Activated naive CD8-positive, alpha-beta T cell treated with anti-CD3 and anti-CD28 coated beads, Interleukin-2, amount 50 U/mL, for 24 hours (primary cell): ENCODE data around the gene STUB1.

Experiments
- ATAC-seq: fragments of 150-1000 bp; cut with Tn5 transposase; one replicate; pipeline ENCODE4 v1.10.0; 2021
- DNase-seq: peaks from one replicate; pipeline ENCODE4 v3.0.0; 2021
- H3K27ac Mint-ChIP-seq: one replicate; pipeline ENCODE4 v1.8.0; 2021; ENCODE audit warnings: mild to moderate bottlenecking, mixed read lengths
- H3K27me3 Mint-ChIP-seq: one replicate; pipeline ENCODE4 v1.8.0; 2021; ENCODE audit warnings: mixed read lengths
- H3K36me3 Mint-ChIP-seq: one replicate; pipeline ENCODE4 v1.8.0; 2021; ENCODE audit warnings: low read depth, mixed read lengths
- H3K4me1 Mint-ChIP-seq: one replicate; pipeline ENCODE4 v1.8.0; 2021; ENCODE audit warnings: mixed read lengths
- H3K4me3 Mint-ChIP-seq: one replicate; pipeline ENCODE4 v1.8.0; 2021; ENCODE audit warnings: mild to moderate bottlenecking, moderate library complexity, mixed read lengths
- H3K9me3 Mint-ChIP-seq: one replicate; pipeline ENCODE4 v1.8.0; 2021; ENCODE audit warnings: mixed read lengths

Gene STUB1

DNA sequence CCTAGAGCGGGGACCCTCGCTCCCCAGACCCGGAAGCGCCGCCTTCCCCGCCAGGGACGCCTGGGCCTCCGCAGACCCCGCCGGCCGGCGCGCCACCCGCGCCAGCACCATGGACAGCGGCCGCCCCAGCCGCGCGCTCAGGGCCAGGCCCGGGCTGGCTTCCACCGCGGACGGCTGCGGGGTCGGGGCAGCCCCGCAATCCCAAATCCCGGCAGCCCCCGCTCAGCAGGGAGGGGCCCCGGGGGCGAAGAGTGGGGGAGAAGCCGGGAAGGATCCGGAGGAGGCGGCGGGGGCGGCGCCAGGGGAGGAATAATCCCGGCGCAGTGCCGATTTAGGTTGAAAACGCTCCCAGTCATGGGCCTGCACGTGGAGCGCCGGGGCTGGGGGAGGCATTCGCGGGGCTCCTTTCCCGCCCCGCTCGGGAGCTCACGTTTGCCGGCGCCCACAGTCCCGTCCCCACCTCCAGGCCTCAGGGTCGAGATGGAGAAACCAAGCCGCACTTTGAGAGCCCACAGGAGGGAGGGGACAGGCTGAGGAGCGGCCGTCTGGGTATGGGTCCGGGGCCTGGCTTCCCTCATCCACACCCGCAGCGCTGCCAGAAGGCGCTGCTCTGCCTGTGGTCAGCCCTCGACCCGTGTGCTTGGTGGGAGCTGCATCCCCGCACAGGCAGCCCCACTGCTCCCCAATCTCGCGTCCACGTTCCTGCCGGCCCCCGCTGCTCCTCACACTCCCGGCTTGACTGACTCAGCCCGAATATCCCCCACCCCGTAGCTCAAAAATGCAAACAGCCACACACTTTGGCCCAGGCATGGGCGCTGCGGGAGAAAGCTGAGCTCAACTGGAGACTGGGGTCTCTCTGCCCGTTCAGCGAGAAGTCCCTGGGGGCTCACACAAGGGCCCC, 20.7 kb downstream of the STUB1 start:
- peak; percentile 59 for DNase-seq
- Mint-ChIP-seq H3K4me3 (no peak overlapping the region), H3K9me3 (no peaks in the 10 kb centered on the region), H3K4me1 (no peaks in the 10 kb centered on the region), H3K27ac (no peak overlapping the region), H3K27me3 (peaks cover 26% of the 10 kb centered on the region), H3K36me3 (no peaks in the 10 kb centered on the region)
- ATAC-seq, result no peak

DNA sequence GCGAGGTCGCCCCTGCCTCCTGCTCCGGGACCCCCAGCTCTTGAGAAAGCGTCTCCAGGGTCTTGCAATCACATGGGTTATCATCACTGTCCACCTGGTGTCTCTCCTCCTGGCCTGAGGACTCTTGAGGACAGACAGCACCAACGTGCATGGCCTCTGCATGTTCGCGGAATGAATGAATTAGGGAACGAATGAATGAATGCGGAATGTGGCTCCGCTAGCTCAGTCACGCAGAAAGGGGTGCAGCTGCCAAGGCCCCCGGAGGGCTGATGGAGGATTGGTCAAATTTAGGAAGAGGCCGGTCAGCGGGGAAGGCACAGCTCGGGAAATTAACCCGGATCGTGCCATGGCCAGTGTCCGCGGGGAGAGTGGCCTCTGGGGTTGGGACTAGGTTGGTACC, 22.1 kb downstream of the STUB1 start:
- no peak overlapping the region for H3K4me3 Mint-ChIP-seq
- peaks cover 2% of the 10 kb centered on the region for H3K4me1 Mint-ChIP-seq
- ATAC-seq (no peak), DNase-seq (no peak)
- no peak overlapping the region for H3K27ac Mint-ChIP-seq
- no peaks in the 10 kb centered on the region for H3K9me3 Mint-ChIP-seq
- H3K36me3 Mint-ChIP-seq, result no peaks in the 10 kb centered on the region
- peaks cover 35% of the 10 kb centered on the region for H3K27me3 Mint-ChIP-seq

DNA sequence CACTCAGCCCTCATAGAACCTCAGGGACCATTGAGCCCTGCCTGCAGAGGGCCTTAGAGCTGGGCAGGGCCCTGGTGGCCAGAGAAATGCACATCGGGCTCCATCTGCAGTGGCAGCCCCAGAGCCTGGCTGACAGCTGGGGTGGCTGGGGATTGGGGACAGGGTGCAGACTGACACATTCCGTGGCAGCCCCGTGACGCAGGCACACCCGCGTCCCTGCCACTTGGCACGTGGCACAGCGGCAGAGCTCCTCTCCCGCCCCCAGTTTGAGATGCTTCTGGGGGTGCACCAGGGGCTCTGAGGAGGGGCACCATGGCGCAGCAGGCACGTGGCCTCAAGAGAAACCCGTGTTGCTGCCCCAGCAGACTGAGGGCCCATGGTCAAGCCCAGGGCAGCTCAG, 23.2 kb downstream of the STUB1 start:
- Mint-ChIP-seq H3K27me3 (peaks cover 43% of the 10 kb centered on the region), H3K4me3 (no peak overlapping the region), H3K9me3 (no peaks in the 10 kb centered on the region), H3K4me1 (peaks cover 2% of the 10 kb centered on the region), H3K27ac (no peak overlapping the region), H3K36me3 (no peaks in the 10 kb centered on the region)
- DNase-seq (no peak), ATAC-seq (no peak)

DNA sequence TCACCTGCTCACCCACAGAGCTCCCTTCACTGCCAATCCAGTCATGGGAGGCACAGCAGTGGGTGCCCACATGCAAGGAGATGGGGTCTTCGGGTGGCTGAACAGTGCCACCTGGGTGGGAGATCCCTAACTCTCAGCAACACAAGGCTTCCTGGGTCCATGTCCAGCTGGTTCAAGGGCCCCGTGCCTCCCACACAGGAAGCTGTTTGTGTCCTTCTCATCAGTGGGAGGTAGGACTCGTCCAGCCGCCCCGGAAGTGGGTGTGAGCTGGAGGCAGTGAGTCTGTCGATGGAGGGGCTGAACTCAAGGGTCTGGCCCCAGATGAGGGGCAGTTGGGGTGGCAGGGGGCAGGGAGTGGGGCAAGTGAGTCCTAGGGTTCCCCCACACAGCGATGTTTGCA, 23.8 kb downstream of the STUB1 start:
- no peak overlapping the region for H3K27ac Mint-ChIP-seq
- DNase-seq (no peak), ATAC-seq (no peak)
- H3K36me3 Mint-ChIP-seq, result no peaks in the 10 kb centered on the region
- peaks cover 2% of the 10 kb centered on the region for H3K4me1 Mint-ChIP-seq
- peaks cover 49% of the 10 kb centered on the region for H3K27me3 Mint-ChIP-seq
- no peaks in the 10 kb centered on the region for H3K9me3 Mint-ChIP-seq
- no peak overlapping the region for H3K4me3 Mint-ChIP-seq

DNA sequence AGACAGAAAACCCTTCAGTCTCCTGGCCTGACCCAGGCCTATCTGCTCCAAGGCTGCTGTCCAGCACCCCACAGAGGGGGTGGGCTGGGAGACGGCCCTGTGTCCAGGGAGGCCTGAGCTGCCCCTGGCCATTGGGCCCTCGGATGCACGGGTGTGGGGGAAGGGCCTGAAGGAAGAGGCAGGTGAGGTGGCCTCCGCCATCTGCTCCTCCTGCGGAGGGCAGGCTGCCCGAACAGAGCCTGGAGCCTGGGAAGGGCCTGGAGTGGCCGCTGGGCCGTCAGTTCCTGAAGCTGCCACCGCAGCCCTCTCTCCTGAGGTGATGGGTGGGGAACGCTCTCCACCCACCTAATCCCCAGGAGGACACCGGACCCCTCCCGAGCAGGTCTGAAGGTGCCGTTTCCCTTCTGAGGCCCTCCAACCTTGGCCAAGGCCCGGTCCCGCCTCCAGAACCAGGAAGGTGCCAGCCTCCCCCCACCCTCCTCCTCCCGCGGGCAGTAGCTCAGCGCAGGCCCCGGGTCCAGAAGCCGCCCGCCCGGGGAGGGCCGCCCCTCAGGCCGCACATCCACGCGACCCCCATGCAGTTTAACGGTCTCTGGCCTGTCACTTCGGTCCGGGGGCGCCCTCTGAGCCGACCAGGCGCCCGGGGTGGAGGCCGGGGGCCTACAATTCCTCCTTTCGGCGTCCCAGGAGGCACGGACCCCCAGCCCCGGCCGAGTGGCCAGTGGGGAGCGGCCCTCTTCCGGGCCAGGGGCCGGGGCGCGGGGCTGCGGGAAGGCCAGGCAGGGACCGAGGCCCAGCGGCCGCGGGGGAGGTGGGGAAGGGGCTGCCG, 24.6 kb downstream of the STUB1 start:
- Mint-ChIP-seq H3K36me3 (no peaks in the 10 kb centered on the region), H3K9me3 (no peaks in the 10 kb centered on the region), H3K27me3 (peaks cover 54% of the 10 kb centered on the region), H3K4me3 (no peak overlapping the region), H3K4me1 (peaks cover 2% of the 10 kb centered on the region), H3K27ac (no peak overlapping the region)
- ATAC-seq (no peak), DNase-seq (no peak)

DNA sequence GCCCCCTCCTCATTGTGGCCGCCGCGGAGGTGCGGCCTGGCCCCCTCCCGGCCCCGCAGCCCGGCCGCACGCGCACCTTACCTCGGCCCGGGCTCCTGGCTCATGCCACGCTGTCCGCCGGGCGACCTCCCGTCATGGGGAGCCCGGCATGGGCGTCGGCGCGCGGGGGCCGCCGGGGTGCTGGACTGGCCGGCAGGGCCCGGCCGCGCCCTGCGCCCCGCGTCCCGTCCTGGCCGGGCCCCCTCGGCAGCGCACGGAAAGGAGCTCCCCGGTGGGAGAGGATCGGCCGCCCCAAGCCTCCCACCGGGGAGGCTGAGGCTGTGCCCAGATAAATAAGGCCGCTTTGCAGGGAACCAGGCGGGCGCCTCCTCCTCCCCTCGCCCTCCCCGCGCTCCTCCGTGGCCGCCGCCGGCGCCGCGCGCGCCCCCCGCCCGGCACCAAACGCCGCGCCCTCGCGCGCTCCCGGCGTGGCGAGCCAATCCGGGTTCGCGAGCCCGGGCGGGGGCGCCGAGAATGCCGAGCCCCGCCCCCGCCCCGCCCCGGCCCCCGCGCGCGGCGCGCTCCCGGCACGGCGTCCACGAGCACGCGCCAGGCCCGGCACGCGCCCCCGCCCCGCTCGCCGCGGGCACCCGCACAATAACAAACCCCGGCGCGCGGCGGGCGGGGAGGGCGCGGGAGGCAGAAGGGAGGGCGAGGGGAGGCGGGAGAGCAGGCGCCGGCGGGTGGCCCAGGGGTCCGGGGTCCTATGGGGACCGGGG, 25.4 kb downstream of the STUB1 start, which contains the start of gene FBXL16:
Gene FBXL16 (minus strand): TSS at position 371 of the 758 bp plus-strand sequence. CDS start 8,396 bp downstream, outside the sequence.
- peaks cover 2% of the 10 kb centered on the region for H3K4me1 Mint-ChIP-seq
- H3K27me3 Mint-ChIP-seq, result peaks cover 52% of the 10 kb centered on the region
- H3K4me3 Mint-ChIP-seq, result no peak within 1 kb of the TSS
- H3K9me3 Mint-ChIP-seq, result no peaks in the 10 kb centered on the region
- H3K27ac Mint-ChIP-seq, result no peak within 1 kb of the TSS
- no peak for DNase-seq
- no peaks in the 10 kb centered on the region for H3K36me3 Mint-ChIP-seq
- ATAC-seq, result no peak

DNA sequence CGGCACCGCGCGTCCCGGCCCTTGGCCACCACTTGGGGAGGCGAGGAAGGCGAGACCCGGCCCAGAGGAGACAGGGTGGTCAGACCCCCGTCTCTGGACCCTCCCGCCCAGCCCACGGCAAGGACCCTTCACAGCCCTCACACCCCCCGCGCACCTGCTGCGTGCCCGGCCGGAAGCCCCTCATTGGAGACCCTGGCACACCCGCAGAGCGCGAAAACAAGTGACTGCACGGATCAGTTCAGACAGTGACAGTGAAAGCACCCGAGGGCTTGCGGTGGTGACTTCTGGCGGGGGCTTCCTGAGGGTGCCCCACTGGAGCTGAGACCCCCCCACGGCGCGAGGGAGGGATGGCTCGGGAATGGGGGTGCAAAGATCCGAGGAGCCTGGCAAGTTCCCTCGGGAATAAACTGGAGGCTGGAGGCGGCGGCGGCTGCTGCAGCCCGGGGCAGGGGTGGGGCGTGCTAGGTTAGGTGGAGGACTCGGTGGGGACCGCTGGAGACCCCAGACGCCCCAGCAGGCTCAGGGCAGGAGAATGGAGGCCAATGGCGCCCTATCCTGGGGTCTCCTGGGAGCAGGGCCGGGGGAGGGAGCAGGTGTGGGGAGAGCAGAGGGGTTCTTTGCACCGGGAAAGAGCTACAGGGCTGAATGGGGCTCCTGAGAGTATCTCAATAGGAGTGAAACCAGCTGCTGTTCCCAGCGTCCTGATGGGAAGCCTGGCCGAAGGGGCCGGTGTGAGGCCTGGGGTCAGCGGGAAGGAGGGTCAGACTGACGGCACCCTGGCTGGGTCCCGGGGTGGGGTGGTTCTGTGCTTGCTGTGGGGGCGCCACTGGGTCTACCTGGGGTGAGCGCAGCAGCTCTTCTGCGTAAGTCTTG, 26.2 kb downstream of the STUB1 start:
- no peak overlapping the region for H3K4me3 Mint-ChIP-seq

DNA sequence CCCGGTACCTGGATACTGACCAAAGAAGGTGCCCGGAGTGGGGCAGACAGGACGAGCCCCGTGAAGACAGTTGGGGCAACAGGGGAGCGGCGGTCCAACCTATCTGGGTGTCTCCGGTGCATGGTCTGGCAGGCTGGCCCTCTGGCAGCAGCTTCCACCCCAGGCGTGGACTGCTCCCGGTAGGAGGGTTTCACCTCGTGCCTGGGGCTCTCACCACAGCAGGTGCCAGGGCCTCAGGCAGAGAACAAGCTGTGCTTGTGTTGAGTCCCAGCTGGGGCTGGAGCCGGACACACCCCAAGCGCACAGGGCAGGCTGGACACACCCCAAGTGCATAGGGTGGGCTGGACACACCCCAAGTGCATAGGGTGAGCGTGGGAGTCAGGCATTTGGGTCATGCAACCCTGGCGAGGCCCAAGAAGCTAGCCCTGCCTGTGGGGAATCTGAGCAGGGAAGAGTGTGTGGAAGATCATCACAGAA, 26.9 kb downstream of the STUB1 start:
- Mint-ChIP-seq H3K36me3 (no peaks in the 10 kb centered on the region), H3K9me3 (no peaks in the 10 kb centered on the region), H3K27ac (no peak overlapping the region), H3K4me3 (no peak overlapping the region), H3K27me3 (peaks cover 49% of the 10 kb centered on the region), H3K4me1 (peaks cover 2% of the 10 kb centered on the region)
- no peak for DNase-seq
- no peak for ATAC-seq

More for the DNA sequence above, 26.2 kb downstream of the STUB1 start:
- peaks cover 2% of the 10 kb centered on the region for H3K4me1 Mint-ChIP-seq
- ATAC-seq (no peak), DNase-seq (no peak)
- no peaks in the 10 kb centered on the region for H3K9me3 Mint-ChIP-seq
- H3K27ac Mint-ChIP-seq, result no peak overlapping the region
- H3K27me3 Mint-ChIP-seq, result peaks cover 53% of the 10 kb centered on the region
- H3K36me3 Mint-ChIP-seq, result no peaks in the 10 kb centered on the region

DNA sequence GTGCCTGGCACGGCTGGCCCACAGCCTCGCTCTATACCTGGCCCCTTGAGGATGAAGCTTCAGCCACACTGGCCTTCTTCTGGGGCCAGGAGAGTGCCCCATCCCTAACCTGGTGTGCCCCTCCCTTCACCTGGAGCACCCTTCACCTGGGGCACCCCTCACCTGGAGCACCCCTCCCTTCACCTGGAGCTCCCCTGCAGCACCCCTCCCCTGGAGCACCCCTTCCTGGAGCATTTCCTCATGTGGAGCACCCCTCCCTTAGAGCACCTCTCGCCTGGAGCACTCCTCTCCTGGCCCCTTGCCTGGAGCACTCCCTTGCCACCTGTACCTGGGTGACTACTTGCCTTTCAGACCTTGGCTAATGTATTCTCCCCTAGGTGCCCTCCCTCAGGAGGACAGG, 27.8 kb downstream of the STUB1 start:
- no peak for ATAC-seq
- Mint-ChIP-seq H3K9me3 (no peaks in the 10 kb centered on the region), H3K27me3 (peaks cover 48% of the 10 kb centered on the region), H3K4me3 (no peak overlapping the region), H3K36me3 (no peaks in the 10 kb centered on the region), H3K4me1 (peaks cover 5% of the 10 kb centered on the region), H3K27ac (no peak overlapping the region)
- DNase-seq, result no peak

DNA sequence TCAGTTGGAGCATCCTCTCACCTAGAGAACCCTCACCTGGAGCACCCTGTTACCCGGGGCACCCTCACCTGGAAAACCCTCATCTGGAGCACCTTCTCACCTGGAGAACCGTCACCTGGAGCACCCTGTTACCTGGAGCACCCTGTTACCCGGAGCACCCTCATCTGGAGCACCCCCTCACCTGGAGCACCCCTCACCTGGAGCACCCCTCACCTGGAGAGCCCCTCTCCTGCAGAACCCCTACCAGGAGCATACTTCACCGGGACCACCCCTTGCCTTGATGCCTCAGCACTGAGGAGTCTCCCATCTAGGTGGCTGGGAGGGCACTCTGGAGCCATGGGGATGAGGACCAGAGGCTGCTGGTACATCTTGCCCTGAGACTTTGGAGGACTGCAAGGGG, 28.7 kb downstream of the STUB1 start:
- DNase-seq (no peak), ATAC-seq (no peak)
- peaks cover 50% of the 10 kb centered on the region for H3K27me3 Mint-ChIP-seq
- no peaks in the 10 kb centered on the region for H3K9me3 Mint-ChIP-seq
- H3K4me3 Mint-ChIP-seq, result no peak overlapping the region
- no peaks in the 10 kb centered on the region for H3K36me3 Mint-ChIP-seq
- H3K4me1 Mint-ChIP-seq, result peaks cover 5% of the 10 kb centered on the region
- no peak overlapping the region for H3K27ac Mint-ChIP-seq

DNA sequence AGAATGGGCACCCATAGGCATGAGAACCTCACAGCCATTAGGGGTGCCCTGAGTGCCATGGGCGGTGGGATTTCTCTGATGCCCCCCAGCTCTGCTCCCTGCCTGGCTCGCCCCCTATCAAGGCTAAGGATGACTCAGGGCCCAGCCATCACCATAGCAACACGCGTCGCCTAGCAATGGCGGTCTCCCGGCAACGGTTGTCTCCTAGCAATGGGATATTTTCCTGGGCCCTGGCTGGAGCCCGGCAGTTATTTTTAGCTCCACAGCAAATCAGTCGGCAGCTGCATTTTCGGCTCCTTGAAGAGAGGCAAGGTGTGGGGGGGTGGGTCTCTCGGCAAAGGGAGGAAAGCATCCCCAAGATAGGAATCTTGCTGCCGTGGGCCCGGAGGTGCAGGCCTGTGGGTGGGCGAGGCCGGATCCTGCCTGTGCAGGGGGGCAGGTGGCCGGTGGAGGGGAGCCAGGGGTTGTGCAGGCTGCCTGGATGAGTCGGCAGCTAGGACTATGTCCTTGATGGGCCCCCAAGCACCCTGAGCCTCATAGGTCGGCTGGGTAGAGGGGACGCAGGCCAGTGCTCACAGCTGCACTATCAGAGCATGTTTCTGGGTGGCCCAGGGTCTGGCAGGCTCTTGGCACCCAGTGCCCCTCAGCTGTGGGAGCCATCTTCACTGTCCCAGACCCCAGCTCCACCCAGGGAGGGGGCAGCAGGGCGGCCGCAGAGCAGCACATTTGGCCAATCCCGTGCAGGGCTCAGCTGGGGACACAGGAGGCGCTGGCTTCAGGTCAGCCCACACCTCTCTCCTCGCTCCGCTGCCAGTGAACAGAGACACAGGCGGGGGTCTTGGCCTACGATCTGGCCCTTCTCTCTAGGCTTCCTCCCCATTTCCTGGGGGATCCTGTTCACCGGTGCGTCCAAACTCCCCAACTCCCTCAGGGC, 29.6 kb downstream of the STUB1 start:
- DNase-seq (no peak), ATAC-seq (no peak)
- no peaks in the 10 kb centered on the region for H3K36me3 Mint-ChIP-seq
- H3K4me3 Mint-ChIP-seq, result no peak overlapping the region
- no peaks in the 10 kb centered on the region for H3K9me3 Mint-ChIP-seq
- H3K27ac Mint-ChIP-seq, result no peak overlapping the region
- H3K4me1 Mint-ChIP-seq, result peaks cover 5% of the 10 kb centered on the region
- H3K27me3 Mint-ChIP-seq, result peaks cover 50% of the 10 kb centered on the region

DNA sequence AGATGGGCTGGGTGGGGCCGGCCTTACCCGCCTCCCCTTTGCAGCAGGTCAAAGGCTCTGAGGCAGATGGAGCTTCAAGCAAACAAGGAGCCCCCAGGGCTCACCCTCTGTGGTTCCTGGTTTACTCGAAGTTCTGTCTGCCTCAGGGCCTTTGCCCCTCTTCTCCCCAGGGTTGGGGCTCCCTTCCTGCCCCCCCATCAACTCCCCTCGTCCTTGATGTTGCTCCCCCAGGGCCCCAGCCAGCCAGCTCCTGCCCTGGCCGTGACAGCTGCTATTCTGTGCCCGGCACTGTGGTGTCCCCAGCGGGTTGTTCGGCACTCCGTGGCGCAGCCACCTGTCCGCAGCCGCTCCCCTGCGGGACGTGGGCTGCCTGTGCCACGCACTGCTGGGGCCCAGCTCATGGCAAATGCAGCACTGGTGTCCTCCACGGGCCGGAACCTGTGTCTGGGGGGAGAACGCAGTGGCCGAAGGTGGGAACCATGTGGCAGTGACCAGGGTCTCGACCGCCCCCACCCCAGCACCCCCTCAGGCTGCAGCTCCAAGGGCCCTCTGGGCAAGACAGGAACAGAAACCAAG, 30.4 kb downstream of the STUB1 start:
- DNase-seq (no peak), ATAC-seq (no peak)
- peaks cover 50% of the 10 kb centered on the region for H3K27me3 Mint-ChIP-seq
- H3K4me3 Mint-ChIP-seq, result no peak overlapping the region
- peaks cover 5% of the 10 kb centered on the region for H3K4me1 Mint-ChIP-seq
- no peak overlapping the region for H3K27ac Mint-ChIP-seq
- H3K9me3 Mint-ChIP-seq, result no peaks in the 10 kb centered on the region
- no peaks in the 10 kb centered on the region for H3K36me3 Mint-ChIP-seq
